Suprapubic skin (tissue), 4 donors: Measurements from ENCODE around the gene KRT4. TPM values are rescaled to one million over a fixed set of nuclear protein-coding genes. Genes with fewer than 3 reads are reported as not detected.

Source experiments
- DNase-seq, 2 donors: peaks; one replicate each; pipeline ENCODE4 v3.0.0-alpha.2; 2019; ENCODE audit warnings: low spot score in 2 of 2
- H3K27ac ChIP-seq: fragments of 200-600 bp; sonication (generic); one replicate; pipeline ENCODE4 v1.5.1; 2019
- H3K27me3 ChIP-seq: fragments of 200-600 bp; sonication (generic); one replicate; pipeline ENCODE4 v1.5.1; 2019
- H3K36me3 ChIP-seq: fragments of 200-600 bp; sonication (generic); one replicate; pipeline ENCODE4 v1.5.1; 2019
- H3K4me1 ChIP-seq: fragments of 200-600 bp; sonication (generic); one replicate; pipeline ENCODE4 v1.5.1; 2019
- H3K4me3 ChIP-seq: fragments of 200-600 bp; sonication (generic); one replicate; pipeline ENCODE4 v1.5.1; 2019; ENCODE audit warnings: mild to moderate bottlenecking
- H3K9me3 ChIP-seq: fragments of 200-600 bp; sonication (generic); one replicate; pipeline ENCODE4 v1.5.1; 2019
- EP300 ChIP-seq: sonication (generic); formaldehyde crosslinking; IDR thresholded peaks from one replicate; pipeline ENCODE4 v1.6.1; 2017; ENCODE audit warnings: antibody characterized with exemption
- POLR2A ChIP-seq, 2 donors: fragments of 450-650 bp; IDR thresholded peaks; one replicate each; pipeline ENCODE4 v1.6.1; 2017; ENCODE audit warnings: antibody characterized with exemption in 2 of 2, mild to moderate bottlenecking in 2 of 2, moderate library complexity in 2 of 2
- POLR2AphosphoS5 ChIP-seq, 3 donors: sonication (generic); formaldehyde crosslinking; IDR thresholded peaks; one replicate each; pipeline ENCODE4 v1.6.1; 2017; ENCODE audit warnings: antibody characterized with exemption in 3 of 3
- WGBS: methylation state at CpG from one replicate; pipeline ENCODE4 v1.1.5; 2018; 5-methylcytosine and 5-hydroxymethylcytosine counted together
- total RNA-seq, 4 donors: library from RNA; depleted of rRNA; stranded (reverse); fragments of >200 nt; gene quantifications; one replicate each; pipeline ENCODE4 v1.1.0, GENCODE V29; 2016
- TF ChIP-seq, protein P1 (sequence below), 2 donors: fragments of 200-600 bp in 1 of 2; fragments of 450-650 bp in 1 of 2; sonication (generic) in 1 of 2; IDR thresholded peaks; one replicate each; pipeline ENCODE4 v1.5.1; 2016 to 2019; ENCODE audit warnings: antibody characterized with exemption in 2 of 2, mild to moderate bottlenecking in 1 of 2, moderate library complexity in 1 of 2

The KRT4 gene
- total RNA-seq, 4 donors from 2014 or later = 0.32 to 1.6 (median 0.76) TPM

DNA sequence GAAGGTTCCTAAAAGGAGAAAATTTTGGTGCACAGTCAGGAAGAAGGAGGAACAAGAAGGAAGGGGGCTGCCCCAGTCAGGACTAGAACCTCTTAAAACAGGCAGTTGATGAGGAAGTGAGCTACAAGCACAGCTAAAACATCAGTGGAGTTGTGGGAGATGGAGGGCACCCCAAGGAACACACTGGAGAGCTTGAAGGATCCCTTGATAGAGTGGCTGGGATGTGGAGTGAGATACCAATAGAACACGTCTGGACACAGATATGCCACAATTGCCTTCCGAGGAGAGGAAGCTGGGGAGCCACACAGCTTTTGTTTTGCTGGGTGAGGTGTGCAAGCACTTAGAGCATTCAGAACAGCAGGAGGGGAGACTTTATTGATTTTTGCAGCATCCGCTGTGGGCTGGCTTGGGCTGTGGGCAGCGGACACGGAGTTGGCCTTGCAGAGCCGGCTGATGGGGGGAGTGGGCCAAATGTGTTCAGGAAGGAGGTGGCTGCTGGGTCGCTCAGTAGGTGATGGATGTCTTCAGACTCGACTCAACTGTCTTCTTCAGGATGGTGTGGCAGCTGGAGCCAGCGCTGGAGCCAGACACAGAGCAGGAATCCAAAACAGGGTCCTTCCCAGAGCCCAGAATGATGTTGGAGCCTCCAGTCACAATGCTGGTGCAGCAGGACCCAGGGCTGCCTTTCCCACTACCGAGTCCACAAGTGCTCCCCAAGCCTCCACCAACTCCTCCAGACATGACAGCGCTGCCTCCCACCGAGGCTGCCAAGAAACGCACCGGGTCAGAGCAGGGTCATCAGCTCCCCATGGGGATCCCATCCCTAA, 24.9 kb upstream of the KRT4 start:
- TF ChIP-seq POLR2A (IDR thresholded peaks at IDR 0.05) (no peak), POLR2AphosphoS5 (IDR thresholded peaks at IDR 0.05) (no peak), EP300 (no peak)
- TF ChIP-seq, protein P1, sequence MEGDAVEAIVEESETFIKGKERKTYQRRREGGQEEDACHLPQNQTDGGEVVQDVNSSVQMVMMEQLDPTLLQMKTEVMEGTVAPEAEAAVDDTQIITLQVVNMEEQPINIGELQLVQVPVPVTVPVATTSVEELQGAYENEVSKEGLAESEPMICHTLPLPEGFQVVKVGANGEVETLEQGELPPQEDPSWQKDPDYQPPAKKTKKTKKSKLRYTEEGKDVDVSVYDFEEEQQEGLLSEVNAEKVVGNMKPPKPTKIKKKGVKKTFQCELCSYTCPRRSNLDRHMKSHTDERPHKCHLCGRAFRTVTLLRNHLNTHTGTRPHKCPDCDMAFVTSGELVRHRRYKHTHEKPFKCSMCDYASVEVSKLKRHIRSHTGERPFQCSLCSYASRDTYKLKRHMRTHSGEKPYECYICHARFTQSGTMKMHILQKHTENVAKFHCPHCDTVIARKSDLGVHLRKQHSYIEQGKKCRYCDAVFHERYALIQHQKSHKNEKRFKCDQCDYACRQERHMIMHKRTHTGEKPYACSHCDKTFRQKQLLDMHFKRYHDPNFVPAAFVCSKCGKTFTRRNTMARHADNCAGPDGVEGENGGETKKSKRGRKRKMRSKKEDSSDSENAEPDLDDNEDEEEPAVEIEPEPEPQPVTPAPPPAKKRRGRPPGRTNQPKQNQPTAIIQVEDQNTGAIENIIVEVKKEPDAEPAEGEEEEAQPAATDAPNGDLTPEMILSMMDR (IDR thresholded peaks at IDR 0.05) = no peak
- 66% methylated on average over 9 of the region's 14 CpGs for WGBS
- Histone ChIP-seq H3K27ac (no peak overlapping the region), H3K36me3 (no peaks in the 10 kb centered on the region), H3K27me3 (no peaks in the 10 kb centered on the region), H3K9me3 (no peaks in the 10 kb centered on the region), H3K4me1 (peaks cover 5% of the 10 kb centered on the region), H3K4me3 (no peak overlapping the region)
- DNase-seq = peak in 1 of 2 donors; percentile 24

DNA sequence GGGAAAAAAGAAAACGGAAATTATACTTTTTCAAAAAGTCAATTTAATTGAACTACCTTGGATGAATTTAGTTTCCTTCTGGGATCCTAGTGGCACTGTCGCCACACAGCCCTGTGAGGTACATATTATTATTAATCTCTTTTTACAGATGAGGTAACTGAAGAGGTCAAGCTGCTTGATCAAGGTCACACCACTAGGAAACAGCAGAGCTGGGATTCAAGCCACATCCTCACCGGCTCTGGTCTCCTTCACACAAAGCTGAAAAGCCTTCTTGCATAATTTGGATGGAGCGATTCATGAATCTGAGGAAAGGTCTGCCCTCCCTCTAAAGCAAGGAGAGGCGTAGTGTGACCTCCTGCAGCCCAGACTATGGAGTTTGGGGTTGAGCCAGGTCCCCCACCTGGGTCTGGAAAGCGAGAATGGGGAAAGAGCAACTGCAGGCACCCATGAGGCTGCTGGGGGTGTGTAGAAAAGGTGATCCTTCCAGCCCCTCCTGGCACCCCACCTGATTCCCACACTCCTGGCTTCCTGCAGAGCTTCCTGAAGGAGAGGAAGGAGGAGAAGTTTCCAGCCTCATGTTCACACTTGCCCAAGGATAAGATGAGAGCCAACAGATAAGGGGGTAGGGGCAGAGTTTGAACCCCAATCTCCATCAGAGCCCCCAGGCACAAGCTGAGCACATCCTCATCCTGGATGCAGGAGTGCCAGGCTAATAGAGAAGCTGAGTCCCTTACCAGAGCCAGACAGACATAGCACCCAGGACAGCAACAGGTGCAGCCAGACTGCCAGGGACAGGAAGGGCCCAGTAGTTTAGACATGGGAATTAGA, 24.1 kb upstream of the KRT4 start:
- DNase-seq = no peak
- no peak overlapping the region for H3K4me3 ChIP-seq
- H3K27ac ChIP-seq = no peak overlapping the region
- H3K9me3 ChIP-seq = no peaks in the 10 kb centered on the region
- 83% methylated on average over 6 of the region's 6 CpGs for WGBS
- no peaks in the 10 kb centered on the region for H3K27me3 ChIP-seq
- peaks cover 5% of the 10 kb centered on the region for H3K4me1 ChIP-seq
- H3K36me3 ChIP-seq = no peaks in the 10 kb centered on the region
- TF ChIP-seq, protein P1 (IDR thresholded peaks at IDR 0.05) = no peak
- TF ChIP-seq POLR2A (IDR thresholded peaks at IDR 0.05) = no peak
- TF ChIP-seq POLR2AphosphoS5 (IDR thresholded peaks at IDR 0.05) = no peak
- TF ChIP-seq EP300 = no peak

DNA sequence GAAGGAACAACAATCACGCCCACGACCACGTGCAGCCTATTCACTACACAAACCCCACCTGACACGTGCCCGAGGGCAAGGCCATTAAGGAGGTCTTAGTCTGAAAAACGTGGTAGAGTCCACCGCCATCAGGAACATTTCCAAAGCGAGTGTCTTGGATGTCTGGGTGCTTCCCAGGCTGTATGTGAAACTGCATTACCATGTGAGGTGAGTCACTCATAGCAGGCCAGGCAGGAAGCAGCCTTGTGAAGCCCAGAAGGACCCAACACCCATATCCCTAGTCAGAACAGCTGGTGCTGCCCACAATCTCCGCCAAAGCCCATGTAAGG, 23.5 kb upstream of the KRT4 start:
- Histone ChIP-seq H3K9me3 (no peaks in the 10 kb centered on the region), H3K27ac (no peak overlapping the region), H3K36me3 (no peaks in the 10 kb centered on the region), H3K4me3 (no peak overlapping the region), H3K4me1 (peaks cover 5% of the 10 kb centered on the region), H3K27me3 (no peaks in the 10 kb centered on the region)
- TF ChIP-seq POLR2AphosphoS5 (IDR thresholded peaks at IDR 0.05) (no peak), EP300 (no peak)
- TF ChIP-seq, protein P1 (IDR thresholded peaks at IDR 0.05) = no peak
- WGBS = 67% methylated on average over 9 of the region's 9 CpGs
- DNase-seq = no peak

DNA sequence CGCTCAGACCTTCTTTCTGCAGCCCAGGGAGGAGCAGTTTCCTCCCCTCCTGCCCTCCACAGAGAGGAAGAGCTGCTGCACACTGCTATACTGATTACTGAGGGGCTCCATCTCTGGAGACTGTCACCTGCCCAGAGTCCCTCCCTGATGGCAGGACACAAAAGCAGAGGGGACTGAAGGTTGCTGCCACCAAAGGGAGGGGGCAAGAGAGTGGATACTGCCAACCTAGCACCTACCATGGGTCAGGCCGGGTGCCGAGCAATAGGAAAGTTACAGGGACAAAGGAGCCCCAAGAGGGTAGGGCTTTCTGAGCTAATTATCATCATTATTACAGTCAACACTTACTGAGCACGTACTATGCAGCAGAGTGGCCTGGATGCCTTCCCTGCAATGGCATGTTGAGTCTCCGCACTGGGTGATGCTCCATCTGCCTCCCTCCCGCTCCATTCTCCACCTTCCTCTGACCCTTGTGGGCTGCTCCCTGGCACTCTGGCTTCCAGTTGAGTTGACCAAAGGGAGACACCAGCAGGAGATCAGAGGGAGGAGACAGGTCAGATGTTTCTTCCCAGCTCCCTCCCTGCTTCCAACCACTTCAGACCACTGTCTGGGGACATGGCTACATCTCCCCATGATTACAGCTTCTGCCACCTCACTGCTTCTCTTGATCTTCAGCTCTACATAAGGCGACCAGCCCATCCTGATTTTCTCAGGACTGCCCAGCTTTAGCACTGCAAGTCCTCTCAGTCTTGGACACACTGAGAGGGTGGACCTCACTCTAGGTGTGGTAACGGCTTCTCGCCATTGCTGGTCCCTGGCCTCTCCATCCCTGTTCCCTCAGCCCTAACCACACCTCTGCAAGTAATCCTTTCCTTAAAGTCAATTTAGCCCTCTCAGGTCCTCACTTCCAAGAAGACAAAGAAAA, 22.8 kb upstream of the KRT4 start:
- Histone ChIP-seq H3K9me3 (no peaks in the 10 kb centered on the region), H3K4me1 (peaks cover 5% of the 10 kb centered on the region), H3K4me3 (no peak overlapping the region), H3K27me3 (no peaks in the 10 kb centered on the region), H3K27ac (no peak overlapping the region), H3K36me3 (no peaks in the 10 kb centered on the region)
- TF ChIP-seq POLR2AphosphoS5 (IDR thresholded peaks at IDR 0.05) (no peak), EP300 (no peak), POLR2A (IDR thresholded peaks at IDR 0.05) (no peak)
- TF ChIP-seq, protein P1 (IDR thresholded peaks at IDR 0.05) = no peak
- 84% methylated on average over 9 of the region's 9 CpGs for WGBS
- no peak for DNase-seq
